ENCODE data around the gene SELL. TPM values are rescaled to one million over a fixed set of nuclear protein-coding genes. Genes with fewer than 3 reads are reported as not detected.

Gene SELL
- total and polyA plus RNA-seq, 2 of the 8 experiments (the other 6 are each of a cell fraction or from before 2014, with no cell fraction given), result not detected

- Histone ChIP-seq H3K27ac (ENCODE audit: low read depth, low read length) (no peak overlapping the region), H3K4me1 (replicated peaks in 1 of 4; ENCODE audit: control insufficient read depth in 3 of 4, insufficient read depth in 4 of 4, low read length in 3 of 4) (peaks cover 0 to 4% (median 2%) of the 10 kb centered on the region in 4 experiments; a peak in 1 of 7 replicates), H3K36me3 (ENCODE audit: control insufficient read depth in 2 of 4, insufficient read depth in 4 of 4, low read length in 3 of 4) (no peaks in the 10 kb centered on the region), H3K18ac (ENCODE audit: extremely low read depth, low read length) (no peak overlapping the region), H3K56ac (replicated peaks; ENCODE audit: insufficient read length, low read depth, low read length) (no peak overlapping the region), H3K23me2 (ENCODE audit: low read depth, low read length) (no peaks in the 10 kb centered on the region), H4K91ac (replicated peaks; ENCODE audit: insufficient read length, low read length) (no peak overlapping the region), H2BK20ac (ENCODE audit: low read length) (no peak overlapping the region), H3K4ac (replicated peaks; ENCODE audit: insufficient read length, low read depth, low read length) (no peak overlapping the region), H3K4me3 (ENCODE audit: extremely low read depth in 1 of 4, insufficient read depth in 2 of 4, low read depth in 3 of 4, low read length in 4 of 4) (no peak overlapping the region), H2AFZ (ENCODE audit: low read length) (no peak overlapping the region), H3K9me3 (ENCODE audit: insufficient read depth in 2 of 2, low read depth in 1 of 2, low read length in 1 of 2) (no peaks in the 10 kb centered on the region), H3K4me2 (ENCODE audit: insufficient read depth in 1 of 2, low read depth in 2 of 2, low read length in 2 of 2) (no peak overlapping the region), H2BK5ac (ENCODE audit: low read depth, low read length) (no peak overlapping the region), H4K20me1 (replicated peaks in 1 of 2; ENCODE audit: control insufficient read depth in 1 of 2, insufficient read depth in 2 of 2, low read length in 2 of 2) (no peaks in the 10 kb centered on the region), H3K14ac (ENCODE audit: insufficient read length) (no peak overlapping the region), H3K27me3 (replicated peaks in 1 of 4; ENCODE audit: control insufficient read depth in 3 of 4, extremely low read depth in 1 of 4, insufficient read depth in 3 of 4, low read length in 3 of 4) (peaks cover 14 to 25% (median 19%) of the 10 kb centered on the region in 4 experiments), H2BK120ac (replicated peaks; ENCODE audit: low read depth, low read length) (no peak overlapping the region), H3K9ac (replicated peaks in 1 of 4; ENCODE audit: extremely low read depth in 1 of 4, low read depth in 3 of 4, low read length in 3 of 4) (no peak overlapping the region), H3K23ac (ENCODE audit: insufficient read length) (no peak overlapping the region), H3K79me1 (ENCODE audit: low read depth, low read length) (no peaks in the 10 kb centered on the region), H2BK15ac (ENCODE audit: low read length) (no peak overlapping the region), H3K79me2 (ENCODE audit: control insufficient read depth in 1 of 2, insufficient read depth in 2 of 2, low read length in 2 of 2) (no peaks in the 10 kb centered on the region), H2AK5ac (ENCODE audit: low read depth, low read length) (no peak overlapping the region), H4K5ac (ENCODE audit: insufficient read length, low read depth, low read length) (no peak overlapping the region), H4K8ac (ENCODE audit: extremely low read depth, insufficient read depth, low read length) (no peak overlapping the region), H2BK12ac (ENCODE audit: low read depth, low read length) (no peak overlapping the region)
- CTCF ChIA-PET (ENCODE audit: partially characterized antibody), result interaction anchor here (0.7 to 1.2 kb wide), 4 partner anchors 36 to 1287 kb away, joined by 3 to 5 read pairs (median 4); no protein-coding TSS in a partner anchor
- 58% methylated on average over 2 of the region's 2 CpGs; no CpG with 5 or more reads in 1 of the 2 experiments for WGBS, 2 experiments (ENCODE audit: extremely low coverage in 1 of 2, insufficient coverage in 1 of 2, insufficient read length in 1 of 2, insufficient replicate concordance in 2 of 2, low coverage in 1 of 2, low lambda C conversion rate in 2 of 2, missing lambda C conversion rate in 1 of 2)
- FAIRE-seq (no peak), DNase-seq (ENCODE audit: low read depth in 1 of 2, low spot score in 2 of 2) (peak in 1 of 2 experiments; percentile 21)
- POLR2A ChIA-PET (ENCODE audit: partially characterized antibody), result no interaction called here
- TF ChIP-seq HDAC2 (IDR thresholded peaks at IDR 0.05; ENCODE audit: borderline replicate concordance in 1 of 2, low read depth in 2 of 2, low read length in 2 of 2), result no peak
- TF ChIP-seq SUZ12 (IDR thresholded peaks at IDR 0.05; ENCODE audit: low read length), result no peak
- no peak for TF ChIP-seq JUND (IDR thresholded peaks at IDR 0.05; ENCODE audit: low read length)
- TF ChIP-seq POU5F1 (IDR thresholded peaks at IDR 0.05; ENCODE audit: low read depth, low read length), result no peak
- no peak for TF ChIP-seq SIRT6 (IDR thresholded peaks at IDR 0.05; ENCODE audit: low read length)
- TF ChIP-seq TAF1 (IDR thresholded peaks at IDR 0.05; ENCODE audit: low read depth, low read length), result no peak
- TF ChIP-seq BCL11A (IDR thresholded peaks at IDR 0.05; ENCODE audit: low read depth in 2 of 2, low read length in 2 of 2), result no peak
- no peak for TF ChIP-seq JUN (IDR thresholded peaks at IDR 0.05; ENCODE audit: low read depth, low read length)
- no peak for TF ChIP-seq SP4 (IDR thresholded peaks at IDR 0.05; ENCODE audit: low read length)
- no peak for TF ChIP-seq ATF3 (IDR thresholded peaks at IDR 0.05; ENCODE audit: insufficient read depth, low read depth, low read length)
- TF ChIP-seq BRCA1 (IDR thresholded peaks at IDR 0.05; ENCODE audit: low read depth, low read length), result no peak
- no peak for TF ChIP-seq SRF (IDR thresholded peaks at IDR 0.05; ENCODE audit: low read depth, low read length)
- TF ChIP-seq USF2 (IDR thresholded peaks at IDR 0.05; ENCODE audit: low read length), result no peak
- no peak for TF ChIP-seq GTF2F1 (IDR thresholded peaks at IDR 0.05; ENCODE audit: borderline replicate concordance, low read depth, low read length)
These were observed 35.4 kb downstream of the SELL start for GRCh38 chr1:169676001-169676400.

Data from H1 (cell line).